Right lobe of liver (tissue), 6 donors: Measurements from ENCODE around the gene TMEM218. TPM values are rescaled to one million over a fixed set of nuclear protein-coding genes. Genes with fewer than 3 reads are reported as not detected.

ENCODE experiments used
- ATAC-seq, 4 donors: fragments of 200-7000 bp; cut with Tn5 transposase; one replicate each; pipeline ENCODE4 v1.9.1; 2020; ENCODE audit warnings: mild to moderate bottlenecking in 4 of 4, moderate library complexity in 4 of 4
- DNase-seq, 3 donors: peaks; one replicate each; pipeline ENCODE4 v3.0.0-alpha.2; 2020
- H3K27ac ChIP-seq, 3 donors: fragments of 200-600 bp; one replicate each; pipeline ENCODE4 v1.8.0; 2022
- H3K27me3 ChIP-seq, 2 donors: fragments of 200-600 bp; one replicate each; pipeline ENCODE4 v1.8.0; 2022
- H3K36me3 ChIP-seq, 4 donors: fragments of 200-600 bp; sonication (generic) in 1 of 4; one replicate each; pipeline versions ENCODE4 v1.5.1 to v1.8.0; 2017 to 2022; ENCODE audit warnings: control low read depth in 1 of 4
- H3K4me1 ChIP-seq, 4 donors: fragments of 200-600 bp; sonication (generic) in 1 of 4; one replicate each; pipeline versions ENCODE4 v1.5.1 to v1.8.0; 2017 to 2022; ENCODE audit warnings: control low read depth in 1 of 4
- H3K4me3 ChIP-seq, 3 donors: fragments of 200-600 bp; one replicate each; pipeline ENCODE4 v1.8.0; 2022
- H3K9me3 ChIP-seq, 4 donors: fragments of 200-600 bp; sonication (generic) in 1 of 4; one replicate each; pipeline versions ENCODE4 v1.5.1 to v1.8.0; 2017 to 2022; ENCODE audit warnings: control low read depth in 1 of 4
- POLR2A ChIP-seq: fragments of 450-650 bp; IDR thresholded peaks from one replicate; pipeline ENCODE4 v1.6.1; 2017; ENCODE audit warnings: antibody characterized with exemption, mild to moderate bottlenecking
- WGBS: methylation state at CpG from one replicate; pipeline ENCODE4 v1.1.6; 2018; ENCODE audit warnings: low coverage, low lambda C conversion rate; ENCODE audit not compliant: insufficient coverage; ENCODE audit errors: missing lambda C conversion rate; 5-methylcytosine and 5-hydroxymethylcytosine counted together
- intact Hi-C, 2 donors: fragments of 100-400 bp; cut with DNase I; formaldehyde crosslinking; loops; one replicate each; pipeline versions ENCODE4 v1.11.2 to v1.14.1; 2022
- total RNA-seq, 6 experiments: library from RNA; depleted of rRNA in 2 of 6; stranded (reverse); fragments of >200 nt in 2 of 6; fragmentation: NEBNext Ultra II Directional in 3 of 6; extraction: Animal tissue kit (Norgen Biotek cat#: 25700) in 3 of 6; gene quantifications; one replicate each; pipeline versions ENCODE4 v1.1.0 to v1.2.4, GENCODE V29; 2016 to 2023
- TF ChIP-seq, protein P1 (sequence below), 4 donors: fragments of 200-600 bp in 3 of 4; fragments of 450-650 bp in 1 of 4; IDR thresholded peaks; one replicate each; pipeline versions ENCODE4 v1.5.1 to v1.8.0; 2016 to 2022; ENCODE audit warnings: antibody characterized with exemption in 4 of 4, mild to moderate bottlenecking in 2 of 4
- donor health status: DM: no; HTN: yes; CAD: no.
- donor health status: DM: no; HTN: no; CAD: no.
- donor health status: DM: no; HTN: no; CAD: no.
- donor health status: DM: no; HTN: yes; CAD: no.
- donor health status: DM: no; HTN: yes; CAD: no.

Gene TMEM218
- total RNA-seq, 6 experiments from 2014 or later: 7.4 to 13.5 (median 10.5) TPM

DNA sequence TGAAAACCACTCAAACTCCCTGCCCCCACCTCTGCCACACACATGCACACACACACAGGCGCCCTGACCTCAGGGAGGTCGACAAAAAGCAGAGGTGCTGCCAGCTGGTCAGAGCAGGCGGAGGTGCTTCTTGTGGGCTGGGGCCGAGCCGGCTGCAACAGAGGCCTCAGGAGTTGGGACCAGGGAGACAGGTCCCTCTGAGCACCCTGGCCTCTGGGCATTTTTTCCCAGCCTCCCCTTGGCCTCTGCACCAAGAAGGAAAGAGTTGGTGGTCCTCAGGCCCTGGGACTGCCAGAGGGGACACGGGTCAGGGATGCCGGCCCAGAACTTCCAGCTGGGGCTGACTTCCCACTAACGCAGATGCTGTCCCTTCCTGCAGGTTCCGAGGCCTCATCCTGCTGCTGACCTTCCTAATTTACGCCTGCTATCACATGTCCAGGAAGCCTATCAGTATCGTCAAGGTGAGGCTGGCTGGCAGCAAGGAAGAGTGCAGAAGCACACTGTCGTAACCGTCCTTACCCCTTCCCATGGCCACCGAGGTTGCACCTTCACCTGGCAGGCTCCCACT lies 35.0 kb downstream of the TMEM218 start:
- DNase-seq (no peak), ATAC-seq (no peak)
- Histone ChIP-seq H3K9me3 (no peaks in the 10 kb centered on the region), H3K27me3 (no peaks in the 10 kb centered on the region), H3K27ac (no peak overlapping the region), H3K4me3 (no peak overlapping the region), H3K4me1 (peaks cover 0 to 3% (median 0%) of the 10 kb centered on the region in 4 donors), H3K36me3 (no peaks in the 10 kb centered on the region)
- 33% methylated on average over 2 of the region's 14 CpGs for WGBS
- intact Hi-C loops: no loop called here
- no peak for TF ChIP-seq POLR2A
- TF ChIP-seq, protein P1, sequence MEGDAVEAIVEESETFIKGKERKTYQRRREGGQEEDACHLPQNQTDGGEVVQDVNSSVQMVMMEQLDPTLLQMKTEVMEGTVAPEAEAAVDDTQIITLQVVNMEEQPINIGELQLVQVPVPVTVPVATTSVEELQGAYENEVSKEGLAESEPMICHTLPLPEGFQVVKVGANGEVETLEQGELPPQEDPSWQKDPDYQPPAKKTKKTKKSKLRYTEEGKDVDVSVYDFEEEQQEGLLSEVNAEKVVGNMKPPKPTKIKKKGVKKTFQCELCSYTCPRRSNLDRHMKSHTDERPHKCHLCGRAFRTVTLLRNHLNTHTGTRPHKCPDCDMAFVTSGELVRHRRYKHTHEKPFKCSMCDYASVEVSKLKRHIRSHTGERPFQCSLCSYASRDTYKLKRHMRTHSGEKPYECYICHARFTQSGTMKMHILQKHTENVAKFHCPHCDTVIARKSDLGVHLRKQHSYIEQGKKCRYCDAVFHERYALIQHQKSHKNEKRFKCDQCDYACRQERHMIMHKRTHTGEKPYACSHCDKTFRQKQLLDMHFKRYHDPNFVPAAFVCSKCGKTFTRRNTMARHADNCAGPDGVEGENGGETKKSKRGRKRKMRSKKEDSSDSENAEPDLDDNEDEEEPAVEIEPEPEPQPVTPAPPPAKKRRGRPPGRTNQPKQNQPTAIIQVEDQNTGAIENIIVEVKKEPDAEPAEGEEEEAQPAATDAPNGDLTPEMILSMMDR (IDR thresholded peaks at IDR 0.05): no peak

DNA sequence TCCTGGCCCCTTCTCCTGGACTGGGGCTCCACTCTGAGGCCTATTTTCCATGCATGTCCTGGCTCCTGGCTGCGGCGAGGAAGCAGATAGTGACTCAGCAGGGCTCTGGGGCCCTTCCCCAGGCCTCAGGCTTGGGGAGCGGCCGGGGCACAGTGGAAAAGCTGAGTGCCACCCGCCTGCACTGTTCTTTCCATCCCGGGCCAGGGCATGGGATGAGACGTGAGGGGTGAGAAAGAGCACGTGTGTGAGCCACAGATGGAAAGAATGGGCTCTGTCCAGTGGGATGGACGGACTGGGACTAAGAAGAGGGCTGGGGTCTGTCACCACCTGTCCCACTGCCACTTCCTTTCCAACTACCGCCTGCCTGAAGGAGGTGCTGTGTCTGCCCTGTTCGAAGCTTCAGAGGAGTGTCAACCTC lies 35.5 kb downstream of the TMEM218 start:
- intact Hi-C loops: no loop called here
- WGBS: 87% methylated on average over 8 of the region's 11 CpGs
- Histone ChIP-seq H3K4me1 (peaks cover 0 to 3% (median 0%) of the 10 kb centered on the region in 4 donors), H3K27ac (no peak overlapping the region), H3K27me3 (no peaks in the 10 kb centered on the region), H3K9me3 (no peaks in the 10 kb centered on the region), H3K36me3 (no peaks in the 10 kb centered on the region), H3K4me3 (no peak overlapping the region)
- DNase-seq: no peak
- ATAC-seq: no peak
- TF ChIP-seq, protein P1 (IDR thresholded peaks at IDR 0.05): no peak
- no peak for TF ChIP-seq POLR2A

DNA sequence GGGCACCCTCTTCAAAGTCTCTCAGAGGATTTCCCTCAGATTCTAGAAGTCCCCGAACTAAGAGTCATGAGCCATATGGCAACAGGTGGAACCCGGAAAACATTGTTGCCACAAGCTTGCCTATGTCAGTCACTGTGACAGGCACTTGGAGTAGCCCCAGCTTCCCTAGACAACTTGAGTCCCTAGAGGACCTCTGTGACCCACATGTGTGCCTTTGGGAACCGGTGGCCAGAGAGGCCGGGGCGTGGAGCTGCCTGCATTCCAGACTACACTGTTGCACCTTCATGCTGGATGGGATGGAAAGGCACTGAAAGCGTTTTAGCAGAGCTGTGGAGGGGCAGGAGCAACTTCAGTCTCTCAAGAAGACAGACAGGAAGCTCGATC lies 36.2 kb downstream of the TMEM218 start:
- no peak overlapping the region for H3K27ac ChIP-seq
- TF ChIP-seq, protein P1 (IDR thresholded peaks at IDR 0.05): no peak
- TF ChIP-seq POLR2A: no peak
- no peak for ATAC-seq
- no peaks in the 10 kb centered on the region for H3K9me3 ChIP-seq
- H3K36me3 ChIP-seq: no peaks in the 10 kb centered on the region
- DNase-seq: no peak
- intact Hi-C loops: no loop called here
- 83% methylated on average over 3 of the region's 7 CpGs for WGBS
- no peaks in the 10 kb centered on the region for H3K27me3 ChIP-seq
- no peak overlapping the region for H3K4me3 ChIP-seq
- H3K4me1 ChIP-seq: peaks cover 0 to 3% (median 0%) of the 10 kb centered on the region in 4 donors

DNA sequence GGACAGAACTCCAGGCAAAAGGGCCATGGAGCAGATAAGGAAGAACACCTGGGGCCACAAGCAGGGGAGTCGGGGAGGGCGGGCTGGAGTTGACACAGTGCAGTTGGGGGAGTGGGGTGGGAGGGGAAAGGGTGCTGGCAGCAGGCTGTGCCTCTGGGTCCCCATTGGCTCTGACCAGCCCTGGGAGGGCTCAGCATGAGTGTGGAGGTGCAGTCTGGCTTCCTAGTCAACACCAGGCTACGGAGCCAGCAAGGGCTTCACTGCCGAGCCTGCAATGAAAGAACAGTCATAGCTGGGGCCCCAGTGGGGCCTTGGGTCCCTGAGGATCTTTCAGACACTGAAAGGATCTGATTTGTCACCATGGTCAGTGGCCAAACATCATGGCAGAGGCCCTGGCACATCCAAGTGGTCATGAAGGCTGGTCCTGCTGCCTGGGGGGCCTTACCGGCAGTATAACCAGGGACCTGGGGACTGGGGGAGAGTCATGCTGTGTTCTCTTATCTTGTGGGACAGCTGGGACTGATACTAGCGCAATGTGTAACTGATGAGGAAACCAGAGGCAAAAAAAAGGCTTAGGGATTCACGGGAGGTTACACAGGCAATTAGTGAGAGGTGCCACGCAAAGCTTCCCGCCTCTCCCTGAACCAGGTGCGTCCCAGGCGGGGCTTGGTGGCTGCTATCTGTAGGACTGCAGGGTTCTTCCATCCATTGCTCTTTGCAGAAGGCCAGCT lies 36.8 kb downstream of the TMEM218 start:
- Histone ChIP-seq H3K27ac (no peak overlapping the region), H3K4me1 (peaks cover 0 to 3% (median 0%) of the 10 kb centered on the region in 4 donors), H3K36me3 (no peaks in the 10 kb centered on the region), H3K4me3 (no peak overlapping the region), H3K27me3 (no peaks in the 10 kb centered on the region), H3K9me3 (no peaks in the 10 kb centered on the region)
- intact Hi-C loops: no loop called here
- 95% methylated on average over 6 of the region's 11 CpGs for WGBS
- no peak for DNase-seq
- no peak for ATAC-seq
- no peak for TF ChIP-seq POLR2A
- TF ChIP-seq, protein P1 (IDR thresholded peaks at IDR 0.05): no peak
